SK-N-SH treated with all-trans-retinoic acid at 6 μM for 48 hours (cell line): ENCODE results near the gene CASS4.

Experiments
- ATAC-seq: fragments of 200-7000 bp; cut with Tn5 transposase; 3 replicates; pipeline ENCODE4 v1.9.1; 2020; ENCODE audit warnings: mild to moderate bottlenecking, moderate library complexity
- ARNTL ChIP-seq: fragments of 450-650 bp; formaldehyde crosslinking; IDR thresholded peaks from 2 replicates; pipeline ENCODE4 v1.5.0; 2020; ENCODE audit warnings: low read depth, mild to moderate bottlenecking, moderate library complexity, borderline replicate concordance
- BACH2 ChIP-seq: fragments of 250-450 bp; sonication (Bioruptor Pico); IDR thresholded peaks from 2 replicates; pipeline ENCODE4 v1.9.0; 2021; ENCODE audit warnings: mild to moderate bottlenecking, borderline replicate concordance
- CREB5 ChIP-seq: fragments of 250-450 bp; sonication (Bioruptor Pico); IDR thresholded peaks from 2 replicates; pipeline ENCODE4 v1.5.1; 2020; ENCODE audit warnings: low read depth, mild to moderate bottlenecking, moderate library complexity
- CSDC2 ChIP-seq: fragments of 250-450 bp; sonication (Bioruptor Pico); IDR thresholded peaks from 2 replicates; pipeline ENCODE4 v1.5.0; 2020; ENCODE audit warnings: mild to moderate bottlenecking, moderate library complexity
- CSRNP3 ChIP-seq: fragments of 250-450 bp; sonication (Bioruptor Pico); IDR thresholded peaks from 2 replicates; pipeline ENCODE4 v1.5.1; 2021; ENCODE audit warnings: mild to moderate bottlenecking, moderate library complexity
- ESRRG ChIP-seq: fragments of 250-450 bp; sonication (Bioruptor Pico); IDR thresholded peaks from 2 replicates; pipeline ENCODE4 v1.6.1; 2021; ENCODE audit warnings: mild to moderate bottlenecking
- GLIS3 ChIP-seq: fragments of 250-450 bp; sonication (Bioruptor Pico); IDR thresholded peaks from 2 replicates; pipeline ENCODE4 v1.5.0; 2020; ENCODE audit warnings: mild to moderate bottlenecking, moderate library complexity
- ISL1 ChIP-seq: fragments of 250-450 bp; sonication (Bioruptor Pico); IDR thresholded peaks from 2 replicates; pipeline ENCODE4 v2.1.2; 2022; ENCODE audit warnings: mild to moderate bottlenecking, moderate library complexity
- OSR1 ChIP-seq: fragments of 250-450 bp; sonication (Bioruptor Pico); IDR thresholded peaks from 2 replicates; pipeline ENCODE4 v1.8.0; 2022; ENCODE audit warnings: moderate library complexity, mild to moderate bottlenecking, inconsistent platforms
- PATZ1 ChIP-seq: fragments of 250-450 bp; sonication (Bioruptor Pico); IDR thresholded peaks from 2 replicates; pipeline ENCODE4 v1.8.0; 2020; ENCODE audit warnings: mild to moderate bottlenecking, moderate library complexity, borderline replicate concordance
- PPARA ChIP-seq: fragments of 250-450 bp; sonication (Bioruptor Pico); IDR thresholded peaks from 2 replicates; pipeline ENCODE4 v1.5.0; 2020; ENCODE audit warnings: mild to moderate bottlenecking, borderline replicate concordance
- RARB ChIP-seq: fragments of 250-450 bp; sonication (Bioruptor Pico); IDR thresholded peaks from 2 replicates; pipeline ENCODE4 v1.8.0; 2021; ENCODE audit warnings: mild to moderate bottlenecking, moderate library complexity
- TCF4 ChIP-seq: fragments of 250-450 bp; sonication (Bioruptor Pico); IDR thresholded peaks from 2 replicates; pipeline ENCODE4 v1.8.0; 2021; ENCODE audit warnings: mild to moderate bottlenecking, moderate library complexity, borderline replicate concordance
- TOX ChIP-seq: fragments of 250-450 bp; sonication (Bioruptor Pico); IDR thresholded peaks from 2 replicates; pipeline ENCODE4 v1.8.0; 2021; ENCODE audit warnings: mild to moderate bottlenecking, moderate library complexity, borderline replicate concordance
- TSHZ2 ChIP-seq: fragments of 250-450 bp; sonication (Bioruptor Pico); IDR thresholded peaks from 2 replicates; pipeline ENCODE4 v1.5.0; 2020; ENCODE audit warnings: mild to moderate bottlenecking, moderate library complexity
- ZC3H10 ChIP-seq: fragments of 250-450 bp; sonication (Bioruptor Pico); IDR thresholded peaks from 2 replicates; pipeline ENCODE4 v1.5.1; 2021; ENCODE audit warnings: mild to moderate bottlenecking, moderate library complexity
- ZFP3 ChIP-seq: fragments of 250-450 bp; sonication (Bioruptor Pico); IDR thresholded peaks from 2 replicates; pipeline ENCODE4 v1.5.0; 2020; ENCODE audit warnings: mild to moderate bottlenecking, moderate library complexity
- ZFP30 ChIP-seq: fragments of 450-650 bp; formaldehyde crosslinking; IDR thresholded peaks from 2 replicates; pipeline ENCODE4 v1.5.0; 2022; ENCODE audit warnings: mild to moderate bottlenecking, moderate library complexity
- ZNF565 ChIP-seq: fragments of 450-650 bp; formaldehyde crosslinking; conservative IDR thresholded peaks from 2 replicates; pipeline ENCODE4 v1.5.0; 2020; ENCODE audit warnings: low read depth, mild to moderate bottlenecking, moderate library complexity
- ZNF70 ChIP-seq: fragments of 450-650 bp; formaldehyde crosslinking; IDR thresholded peaks from 2 replicates; pipeline ENCODE4 v1.5.0; 2020; ENCODE audit warnings: mild to moderate bottlenecking, moderate library complexity
- ZNF8 ChIP-seq: fragments of 450-650 bp; formaldehyde crosslinking; IDR thresholded peaks from 2 replicates; pipeline ENCODE4 v1.5.0; 2020; ENCODE audit warnings: mild to moderate bottlenecking, moderate library complexity

The CASS4 gene

GRCh38 chr20:56469077-56469449, 57.0 kb downstream of the CASS4 start:
- no peak for ATAC-seq
- TF ChIP-seq ZFP30 (CRISPR knock-in tag), result no peak
- TF ChIP-seq TCF4, result no peak
- no peak for TF ChIP-seq ZC3H10 (CRISPR knock-in tag)
- TF ChIP-seq TOX (CRISPR knock-in tag), result no peak
- no peak for TF ChIP-seq ISL1 (CRISPR knock-in tag)
- no peak for TF ChIP-seq ZNF8 (CRISPR knock-in tag)
- no peak for TF ChIP-seq PPARA (CRISPR knock-in tag)

- no peak for ATAC-seq
- TF ChIP-seq ARNTL (CRISPR knock-in tag) (no peak), ISL1 (CRISPR knock-in tag) (no peak), ZFP30 (CRISPR knock-in tag) (no peak)
These were observed 71.9 kb downstream of the CASS4 start for GRCh38 chr20:56483970-56484369.

GRCh38 chr20:56487216-56487615, 75.2 kb downstream of the CASS4 start:
- no peak for ATAC-seq
- TF ChIP-seq TCF4 (no peak), ARNTL (CRISPR knock-in tag) (no peak), ESRRG (CRISPR knock-in tag) (no peak), ZNF70 (CRISPR knock-in tag) (no peak), BACH2 (no peak), ISL1 (CRISPR knock-in tag) (no peak), RARB (CRISPR knock-in tag) (no peak), CREB5 (no peak), CSRNP3 (no peak), TOX (CRISPR knock-in tag) (no peak), TSHZ2 (CRISPR knock-in tag) (no peak), OSR1 (CRISPR knock-in tag) (no peak), PATZ1 (CRISPR knock-in tag) (no peak), ZNF8 (CRISPR knock-in tag) (no peak), CSDC2 (CRISPR knock-in tag) (no peak)

GRCh38 chr20:56488566-56488965, 76.5 kb downstream of the CASS4 start:
- ATAC-seq, result no peak
- TF ChIP-seq ARNTL (CRISPR knock-in tag), result no peak
- TF ChIP-seq ZNF8 (CRISPR knock-in tag), result no peak
- TF ChIP-seq BACH2, result no peak
- no peak for TF ChIP-seq ZFP30 (CRISPR knock-in tag)
- TF ChIP-seq ZC3H10 (CRISPR knock-in tag), result no peak
- TF ChIP-seq ZNF565 (CRISPR knock-in tag), result no peak
- TF ChIP-seq ZFP3 (CRISPR knock-in tag), result no peak
- no peak for TF ChIP-seq CSDC2 (CRISPR knock-in tag)
- no peak for TF ChIP-seq GLIS3
- no peak for TF ChIP-seq RARB (CRISPR knock-in tag)
- no peak for TF ChIP-seq ISL1 (CRISPR knock-in tag)
- TF ChIP-seq ESRRG (CRISPR knock-in tag), result no peak
- no peak for TF ChIP-seq CSRNP3
- TF ChIP-seq, all 23 proteins: peak for 0
